ENCODE measurements around the gene CCDC122. TPM values are rescaled to one million over a fixed set of nuclear protein-coding genes. Genes with fewer than 3 reads are reported as not detected.

Gene CCDC122
- polyA plus RNA-seq = 8.1 TPM
- long read RNA-seq, donor 1, partial matches to known transcripts = 0 of 1 reads
- long read RNA-seq, donor 1, other reads (novel, unspliced or antisense) = 0 of 1 reads
- long read RNA-seq, donor 2, partial matches to known transcripts = 0 of 3 reads
- long read RNA-seq, donor 2, other reads (novel, unspliced or antisense) = 0 of 3 reads
- long read RNA-seq, donor 3 = 0 reads
- long read RNA-seq, donor 4 = 0 reads
- long read RNA-seq, donor 5, partial matches to known transcripts = 0 of 1 reads
- long read RNA-seq, donor 5, other reads (novel, unspliced or antisense) = 0 of 1 reads
- long read RNA-seq, donor 6 = 0 reads
- long read RNA-seq, donor 7 = 0 reads
- long read RNA-seq, donor 8, partial matches to known transcripts = 0 of 1 reads
- long read RNA-seq, donor 8, other reads (novel, unspliced or antisense) = 0 of 1 reads
- long read RNA-seq, donor 9 = 0 reads
- long read RNA-seq, donor 10, partial matches to known transcripts = 0 of 2 reads
- long read RNA-seq, donor 10, other reads (novel, unspliced or antisense) = 0 of 2 reads
- long read RNA-seq, donor 11, partial matches to known transcripts = 0 of 3 reads
- long read RNA-seq, donor 11, other reads (novel, unspliced or antisense) = 0 of 3 reads

DNA sequence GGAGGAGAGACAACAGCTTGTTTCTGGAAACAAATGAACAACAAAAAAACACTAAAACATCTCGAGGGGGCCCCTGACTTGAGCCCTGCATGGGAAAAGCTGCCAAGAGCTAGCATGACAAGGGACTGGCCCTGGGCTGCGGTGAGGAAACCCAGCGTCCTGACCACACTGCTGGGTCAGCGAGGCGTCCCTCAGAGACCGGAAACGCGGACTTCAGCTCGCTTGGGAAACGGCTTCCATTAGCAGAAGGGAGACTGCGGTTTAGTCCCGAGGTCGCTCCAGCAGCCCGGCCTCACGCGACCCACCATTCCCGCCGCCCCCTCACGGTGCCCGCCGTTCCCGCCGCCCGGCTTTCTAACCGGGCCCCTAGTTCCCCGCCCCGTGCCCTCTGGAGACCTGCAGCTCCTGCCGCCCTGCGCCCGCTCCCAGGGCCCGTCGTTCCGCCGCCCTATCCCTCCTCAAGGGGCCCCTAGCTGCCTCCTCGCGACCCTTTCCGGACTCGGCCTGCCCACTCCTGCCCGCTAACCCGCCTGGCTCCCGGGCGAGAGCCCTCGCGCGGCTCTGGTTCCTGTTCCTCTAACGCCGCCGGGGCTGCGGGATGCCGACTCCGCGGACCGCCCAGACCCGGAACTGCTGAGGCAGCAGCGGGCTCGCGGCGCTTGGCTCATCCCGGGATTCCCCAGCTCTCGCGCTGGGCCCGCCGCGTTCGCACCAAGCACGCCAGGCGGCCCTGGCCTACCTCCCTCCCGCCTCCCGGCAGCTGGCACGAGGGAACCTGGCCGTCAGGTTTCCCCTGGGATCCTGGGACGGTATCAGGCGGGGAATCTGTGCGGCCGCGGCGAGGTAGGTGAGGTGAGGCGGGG, at the start of gene CCDC122:
Gene CCDC122 (minus strand): TSS at position 849 of the 863 bp plus-strand sequence. CDS start 10,364 bp downstream, outside the sequence.
- H3K27me3 ChIP-seq (ENCODE audit: control insufficient read depth, insufficient read depth, low read length) = no peaks in the 10 kb centered on the region
- H3K4me1 ChIP-seq (ENCODE audit: control insufficient read depth, insufficient read depth, low read length) = peaks cover 9% of the 10 kb centered on the region
- H3K27ac ChIP-seq (ENCODE audit: low read length) = peak within 1 kb of the TSS; percentile 82
- H3K36me3 ChIP-seq (ENCODE audit: control insufficient read depth, insufficient read depth, low read length) = no peaks in the 10 kb centered on the region
- H3K4me3 ChIP-seq (ENCODE audit: low read length) = peak within 1 kb of the TSS; percentile 80
- no CpG with 5 or more reads among the region's 78 CpGs for WGBS (ENCODE audit: insufficient coverage, low lambda C conversion rate)
- DNase-seq = peak; percentile 83 to 91
- H3K9me3 ChIP-seq (ENCODE audit: control insufficient read depth, low read depth, low read length) = no peaks in the 10 kb centered on the region

DNA sequence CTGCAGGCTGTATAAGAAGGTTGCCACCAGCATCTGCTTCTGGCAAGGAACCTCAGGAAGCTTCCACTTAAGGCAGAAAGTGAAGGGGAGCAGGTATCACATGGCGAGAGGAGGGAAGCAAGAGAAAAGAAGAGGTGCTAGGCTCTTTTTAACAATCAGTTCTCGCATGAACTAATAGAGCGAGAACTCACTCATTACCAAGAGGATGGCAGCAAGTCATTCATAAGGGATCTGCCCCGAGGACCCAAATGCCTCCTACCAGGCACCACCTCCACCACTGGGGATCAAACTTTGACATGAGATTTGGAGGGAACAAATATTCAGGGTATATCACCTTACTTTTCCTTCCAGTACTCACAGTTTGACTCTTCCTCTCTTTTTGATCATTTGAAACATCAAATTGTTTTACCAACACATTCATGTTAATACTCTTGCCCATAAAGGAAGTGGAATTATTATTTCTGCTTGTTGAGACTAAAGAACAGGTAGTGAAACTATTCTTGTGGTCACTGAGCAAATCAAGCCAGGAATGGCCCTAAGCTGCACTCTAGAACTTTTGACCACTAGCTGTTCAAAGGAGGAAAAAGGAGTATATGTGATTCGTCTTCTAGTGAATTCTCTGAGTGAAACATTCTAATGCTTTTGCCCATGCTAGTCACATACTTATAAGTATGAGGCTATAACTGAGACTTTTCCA, 45.2 kb upstream of the CCDC122 start:
- Histone ChIP-seq H3K27me3 (ENCODE audit: control insufficient read depth, insufficient read depth, low read length) (no peaks in the 10 kb centered on the region), H3K27ac (ENCODE audit: low read length) (no peak overlapping the region)
- WGBS (ENCODE audit: insufficient coverage, low lambda C conversion rate) = 100% methylated on average over 1 of the region's 5 CpGs

DNA sequence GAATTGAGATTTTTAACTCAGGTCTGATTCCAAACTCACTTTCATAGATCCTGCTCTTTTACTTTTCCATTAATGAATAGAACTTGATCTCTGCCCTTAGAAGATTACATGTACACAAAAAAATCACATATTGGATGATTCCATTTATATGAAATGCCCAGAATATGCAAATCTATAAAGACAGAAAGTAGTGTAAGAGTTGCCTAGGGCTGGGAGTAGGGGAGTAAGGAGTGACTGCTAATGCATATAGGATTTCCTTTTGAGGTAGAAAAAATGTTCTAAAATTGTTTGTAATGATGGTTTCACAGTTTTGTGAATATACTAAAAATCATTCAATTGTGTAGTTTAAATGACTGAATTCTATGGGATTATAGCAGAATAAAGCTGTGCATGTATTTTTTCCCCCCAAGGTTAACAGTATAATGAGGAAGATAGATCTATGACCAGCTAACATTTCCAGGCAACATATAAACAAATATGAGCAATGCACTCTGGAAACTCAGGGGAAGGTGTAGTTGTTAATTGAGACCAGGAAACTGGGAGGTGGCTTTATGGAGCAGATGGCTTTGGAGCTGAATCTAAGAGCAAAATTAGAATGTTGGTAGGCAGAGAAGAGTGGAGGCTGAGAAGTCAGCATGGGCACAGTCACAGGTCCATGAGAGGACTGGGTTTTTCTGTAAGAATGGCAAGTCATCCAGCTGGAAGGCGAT, 41.6 kb upstream of the CCDC122 start:
- Histone ChIP-seq H3K9me3 (ENCODE audit: control insufficient read depth, low read depth, low read length) (no peaks in the 10 kb centered on the region), H3K4me1 (ENCODE audit: control insufficient read depth, insufficient read depth, low read length) (no peaks in the 10 kb centered on the region), H3K27me3 (ENCODE audit: control insufficient read depth, insufficient read depth, low read length) (no peaks in the 10 kb centered on the region), H3K4me3 (ENCODE audit: low read length) (no peak overlapping the region), H3K36me3 (ENCODE audit: control insufficient read depth, insufficient read depth, low read length) (no peaks in the 10 kb centered on the region), H3K27ac (ENCODE audit: low read length) (no peak overlapping the region)
- 100% methylated on average over 1 of the region's 1 CpG for WGBS (ENCODE audit: insufficient coverage, low lambda C conversion rate)
- DNase-seq = no peak

More for the DNA sequence above, 45.2 kb upstream of the CCDC122 start:
- DNase-seq = no peak
- Histone ChIP-seq H3K4me3 (ENCODE audit: low read length) (no peak overlapping the region), H3K9me3 (ENCODE audit: control insufficient read depth, low read depth, low read length) (no peaks in the 10 kb centered on the region), H3K36me3 (ENCODE audit: control insufficient read depth, insufficient read depth, low read length) (no peaks in the 10 kb centered on the region), H3K4me1 (ENCODE audit: control insufficient read depth, insufficient read depth, low read length) (no peaks in the 10 kb centered on the region)

- H3K27ac ChIP-seq (ENCODE audit: low read length) = no peak overlapping the region
- no CpG with 5 or more reads among the region's 5 CpGs for WGBS (ENCODE audit: insufficient coverage, low lambda C conversion rate)
- DNase-seq = no peak
- no peak overlapping the region for H3K4me3 ChIP-seq (ENCODE audit: low read length)
- no peaks in the 10 kb centered on the region for H3K36me3 ChIP-seq (ENCODE audit: control insufficient read depth, insufficient read depth, low read length)
- no peaks in the 10 kb centered on the region for H3K9me3 ChIP-seq (ENCODE audit: control insufficient read depth, low read depth, low read length)
- no peaks in the 10 kb centered on the region for H3K4me1 ChIP-seq (ENCODE audit: control insufficient read depth, insufficient read depth, low read length)
- no peaks in the 10 kb centered on the region for H3K27me3 ChIP-seq (ENCODE audit: control insufficient read depth, insufficient read depth, low read length)
Measured at GRCh38 chr13:43918636-43919035, 39.1 kb upstream of the CCDC122 start.

DNA sequence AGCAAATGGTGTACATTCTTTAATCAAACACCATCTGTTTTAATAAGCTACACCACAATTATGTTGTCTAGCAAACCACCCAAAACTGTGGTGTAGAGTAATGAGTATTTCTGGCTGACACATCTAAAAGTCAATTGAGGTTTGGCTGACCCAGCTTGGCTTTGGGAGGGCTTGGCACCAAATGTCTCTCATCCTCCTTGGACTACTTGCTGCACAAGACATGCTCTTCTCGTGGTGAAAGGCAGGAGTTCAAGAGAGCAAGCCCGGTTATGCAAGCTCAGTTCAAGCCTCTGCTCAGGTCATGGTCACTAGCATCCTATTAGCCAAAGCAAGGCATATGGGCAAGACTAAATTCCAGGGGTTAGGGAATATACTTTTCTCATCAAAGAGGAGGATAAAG, 37.3 kb upstream of the CCDC122 start:
- Histone ChIP-seq H3K27me3 (ENCODE audit: control insufficient read depth, insufficient read depth, low read length) (no peaks in the 10 kb centered on the region), H3K9me3 (ENCODE audit: control insufficient read depth, low read depth, low read length) (no peaks in the 10 kb centered on the region), H3K4me1 (ENCODE audit: control insufficient read depth, insufficient read depth, low read length) (no peaks in the 10 kb centered on the region), H3K27ac (ENCODE audit: low read length) (no peak overlapping the region), H3K4me3 (ENCODE audit: low read length) (no peak overlapping the region), H3K36me3 (ENCODE audit: control insufficient read depth, insufficient read depth, low read length) (no peaks in the 10 kb centered on the region)
- WGBS (ENCODE audit: insufficient coverage, low lambda C conversion rate) = no CpG with 5 or more reads among the region's 2 CpGs
- DNase-seq = no peak

- no peaks in the 10 kb centered on the region for H3K9me3 ChIP-seq (ENCODE audit: control insufficient read depth, low read depth, low read length)
- no peak overlapping the region for H3K4me3 ChIP-seq (ENCODE audit: low read length)
- no peaks in the 10 kb centered on the region for H3K27me3 ChIP-seq (ENCODE audit: control insufficient read depth, insufficient read depth, low read length)
- no CpG with 5 or more reads among the region's 6 CpGs for WGBS (ENCODE audit: insufficient coverage, low lambda C conversion rate)
- no peak for DNase-seq
- H3K27ac ChIP-seq (ENCODE audit: low read length) = no peak overlapping the region
- no peaks in the 10 kb centered on the region for H3K4me1 ChIP-seq (ENCODE audit: control insufficient read depth, insufficient read depth, low read length)
- H3K36me3 ChIP-seq (ENCODE audit: control insufficient read depth, insufficient read depth, low read length) = no peaks in the 10 kb centered on the region
Measured at GRCh38 chr13:43915451-43915850, 35.9 kb upstream of the CCDC122 start.

GRCh38 chr13:43911871-43912270, 32.3 kb upstream of the CCDC122 start:
- H3K4me1 ChIP-seq (ENCODE audit: control insufficient read depth, insufficient read depth, low read length) = no peaks in the 10 kb centered on the region
- H3K27ac ChIP-seq (ENCODE audit: low read length) = no peak overlapping the region
- no peaks in the 10 kb centered on the region for H3K36me3 ChIP-seq (ENCODE audit: control insufficient read depth, insufficient read depth, low read length)
- no peak overlapping the region for H3K4me3 ChIP-seq (ENCODE audit: low read length)
- H3K9me3 ChIP-seq (ENCODE audit: control insufficient read depth, low read depth, low read length) = no peaks in the 10 kb centered on the region
- no CpG with 5 or more reads among the region's 3 CpGs for WGBS (ENCODE audit: insufficient coverage, low lambda C conversion rate)
- no peaks in the 10 kb centered on the region for H3K27me3 ChIP-seq (ENCODE audit: control insufficient read depth, insufficient read depth, low read length)
- no peak for DNase-seq

GRCh38 chr13:43911278-43911677, 31.7 kb upstream of the CCDC122 start:
- DNase-seq = no peak
- H3K27me3 ChIP-seq (ENCODE audit: control insufficient read depth, insufficient read depth, low read length) = no peaks in the 10 kb centered on the region
- no peaks in the 10 kb centered on the region for H3K4me1 ChIP-seq (ENCODE audit: control insufficient read depth, insufficient read depth, low read length)
- H3K4me3 ChIP-seq (ENCODE audit: low read length) = no peak overlapping the region
- no CpG with 5 or more reads among the region's 2 CpGs for WGBS (ENCODE audit: insufficient coverage, low lambda C conversion rate)
- no peak overlapping the region for H3K27ac ChIP-seq (ENCODE audit: low read length)
- H3K9me3 ChIP-seq (ENCODE audit: control insufficient read depth, low read depth, low read length) = no peaks in the 10 kb centered on the region
- no peaks in the 10 kb centered on the region for H3K36me3 ChIP-seq (ENCODE audit: control insufficient read depth, insufficient read depth, low read length)

DNA sequence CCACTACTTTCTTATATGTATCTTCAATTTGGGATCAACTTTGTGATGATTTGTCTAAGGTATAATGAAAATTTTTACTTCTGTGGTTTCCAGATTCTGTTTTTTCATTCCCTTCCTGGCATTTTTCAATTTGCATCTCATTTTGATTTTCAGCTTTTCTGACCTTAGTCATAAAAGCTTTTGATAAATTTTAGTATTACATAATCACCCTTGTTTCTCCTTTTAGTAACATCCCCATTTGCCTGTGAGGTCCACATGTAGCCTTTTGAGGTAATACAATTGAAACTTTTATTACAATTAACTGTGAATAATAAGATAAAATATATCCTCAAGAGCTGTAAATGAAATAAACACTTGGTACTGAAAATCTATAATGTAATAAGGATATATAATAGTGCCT, 31.3 kb upstream of the CCDC122 start:
- DNase-seq = no peak
- no peak overlapping the region for H3K4me3 ChIP-seq (ENCODE audit: low read length)
- H3K36me3 ChIP-seq (ENCODE audit: control insufficient read depth, insufficient read depth, low read length) = no peaks in the 10 kb centered on the region
- no peaks in the 10 kb centered on the region for H3K27me3 ChIP-seq (ENCODE audit: control insufficient read depth, insufficient read depth, low read length)
- H3K4me1 ChIP-seq (ENCODE audit: control insufficient read depth, insufficient read depth, low read length) = no peaks in the 10 kb centered on the region
- H3K9me3 ChIP-seq (ENCODE audit: control insufficient read depth, low read depth, low read length) = no peaks in the 10 kb centered on the region
- H3K27ac ChIP-seq (ENCODE audit: low read length) = no peak overlapping the region

Measured in large intestine (tissue), 12 donors.